Stimulated activated CD4-positive, alpha-beta T cell treated with anti-CD3 and anti-CD28 coated beads, Interleukin-15, amount 100 ng/mL, for 1 hour (primary cell): ENCODE measurements around the gene GBP2.

ENCODE experiments used
- DNase-seq, 2 donors: peaks; one replicate each; pipeline ENCODE4 v3.0.0-alpha.2; 2020; ENCODE audit warnings: low read depth in 1 of 2, low spot score in 1 of 2

Gene GBP2

GRCh38 chr1:89068291-89068690 is 57.6 kb downstream of the GBP2 start:
- no peak for DNase-seq

DNA sequence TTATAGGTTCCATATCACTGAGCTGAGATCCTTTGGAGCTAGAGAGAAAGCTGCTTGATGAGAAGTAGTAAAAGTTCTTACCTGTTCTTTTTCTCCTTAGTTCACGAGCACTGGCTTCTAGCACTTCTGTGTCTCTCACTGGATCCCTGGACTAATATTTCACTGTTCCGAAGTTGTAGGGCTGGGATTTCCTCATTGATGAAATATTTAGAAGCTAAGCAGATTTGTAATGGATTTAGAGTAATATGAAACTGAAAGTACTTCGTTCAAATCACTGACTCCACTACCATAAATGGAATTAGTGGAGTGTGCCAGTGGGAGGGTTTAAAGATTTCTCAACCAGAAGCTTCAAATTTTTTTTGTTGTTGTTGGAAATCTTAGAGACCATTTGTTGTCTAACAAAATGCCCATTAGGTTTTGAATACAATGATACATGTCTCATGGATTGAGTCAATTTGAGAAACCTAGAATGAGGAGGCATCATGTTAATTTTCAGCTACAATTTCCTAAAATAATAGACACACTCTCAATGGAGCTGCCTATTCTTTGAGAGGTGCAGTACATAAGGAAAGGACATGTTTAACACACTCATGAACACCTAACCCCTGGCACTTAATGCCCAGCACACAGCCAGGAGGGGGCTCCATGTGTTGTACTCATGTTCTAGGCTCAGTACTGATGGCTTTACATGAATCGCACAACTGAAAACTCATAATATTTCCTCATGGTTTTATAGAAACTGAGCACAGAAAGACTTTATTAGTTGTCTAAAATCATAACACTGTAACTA is 60.6 kb downstream of the GBP2 start, which contains the start of gene GBP1:
TSS of gene GBP1 (minus strand) at position 130 of the 790 bp plus-strand sequence. CDS start 1,974 bp downstream, outside the sequence.
- DNase-seq = no peak

DNA sequence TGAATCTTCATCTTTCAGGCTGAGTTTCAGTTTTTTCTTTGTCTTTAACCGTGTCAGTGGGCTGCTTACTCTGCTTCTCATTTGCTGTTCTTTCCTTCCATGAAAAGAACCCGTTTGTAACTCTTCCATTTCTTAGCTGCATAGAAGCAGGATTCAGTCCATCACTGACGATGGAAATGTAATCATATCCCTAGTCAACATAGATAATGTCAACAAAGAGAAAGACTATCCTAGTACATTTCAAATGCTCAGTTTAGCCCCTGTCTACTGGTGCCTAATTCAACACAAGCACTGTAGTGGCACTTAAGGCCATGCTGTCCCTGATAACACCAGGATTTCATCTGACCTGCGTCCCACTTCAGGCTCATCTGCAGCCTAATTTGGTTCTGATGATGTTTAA is 61.3 kb downstream of the GBP2 start:
- no peak for DNase-seq

DNA sequence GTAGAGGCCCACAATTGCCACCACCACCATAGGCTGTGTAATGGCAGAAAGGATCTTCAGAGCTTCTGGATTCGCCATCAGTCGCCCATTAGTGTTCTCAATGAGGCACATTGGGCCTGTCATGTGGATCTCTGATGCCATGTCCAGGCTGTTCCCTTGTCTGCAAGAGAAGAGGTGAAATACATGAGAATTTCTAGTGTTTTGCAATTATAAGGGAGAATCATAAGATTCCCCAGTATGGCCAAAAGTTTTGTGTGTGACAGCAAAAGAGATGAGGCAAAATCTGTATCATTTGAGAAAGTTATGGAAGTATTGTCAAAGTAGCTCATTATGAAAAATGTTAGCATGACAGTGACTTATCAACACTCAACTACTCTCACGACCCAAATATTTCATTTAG is 62.8 kb downstream of the GBP2 start:
- no peak for DNase-seq

DNA sequence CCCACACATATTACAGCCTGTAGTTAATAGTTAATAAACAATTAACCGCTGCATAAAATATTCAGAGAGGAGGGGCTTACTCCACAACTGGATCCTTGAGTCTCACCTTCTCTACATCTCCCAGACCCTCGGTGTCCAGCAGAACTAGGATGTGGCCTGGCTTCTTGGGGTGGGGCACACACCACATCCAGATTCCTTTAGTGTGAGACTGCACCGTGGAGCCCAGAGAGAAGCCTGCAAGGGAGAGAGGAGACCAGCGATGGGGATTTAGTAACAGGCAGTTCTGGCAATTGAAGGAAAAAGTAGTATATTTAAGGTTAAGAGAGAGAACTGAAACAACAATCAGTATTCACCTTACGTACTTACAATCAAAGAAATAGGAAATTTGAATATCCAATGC is 65.8 kb downstream of the GBP2 start:
- DNase-seq = no peak
